HFF-Myc (cell line): ENCODE results near the gene SLFN11.
"Not testable (repeated sequence)": the region's sequence is repeated elsewhere in the genome, so short reads cannot be mapped to it uniquely, and the experiment has no call there.

ENCODE experiments used
- DNase-seq: peaks from one replicate; pipeline ENCODE4 v3.0.0-alpha.2; 2011; ENCODE audit warnings: low read depth; ENCODE audit errors: extremely low read depth
- H3K4me3 ChIP-seq: replicated peaks from 2 replicates; pipeline ENCODE4 v1.5.1; 2011; ENCODE audit warnings: low read depth, mild to moderate bottlenecking, control low read depth, low read length
- TF ChIP-seq, protein P1 (sequence below): IDR thresholded peaks from 2 replicates; pipeline ENCODE4 v1.5.1; 2012; ENCODE audit warnings: mild to moderate bottlenecking, low read depth, low read length, control low read depth; ENCODE audit errors: missing control alignments

The SLFN11 gene

GRCh38 chr17:35344262-35344661 is 29.2 kb downstream of the SLFN11 start:
- TF ChIP-seq, protein P1, sequence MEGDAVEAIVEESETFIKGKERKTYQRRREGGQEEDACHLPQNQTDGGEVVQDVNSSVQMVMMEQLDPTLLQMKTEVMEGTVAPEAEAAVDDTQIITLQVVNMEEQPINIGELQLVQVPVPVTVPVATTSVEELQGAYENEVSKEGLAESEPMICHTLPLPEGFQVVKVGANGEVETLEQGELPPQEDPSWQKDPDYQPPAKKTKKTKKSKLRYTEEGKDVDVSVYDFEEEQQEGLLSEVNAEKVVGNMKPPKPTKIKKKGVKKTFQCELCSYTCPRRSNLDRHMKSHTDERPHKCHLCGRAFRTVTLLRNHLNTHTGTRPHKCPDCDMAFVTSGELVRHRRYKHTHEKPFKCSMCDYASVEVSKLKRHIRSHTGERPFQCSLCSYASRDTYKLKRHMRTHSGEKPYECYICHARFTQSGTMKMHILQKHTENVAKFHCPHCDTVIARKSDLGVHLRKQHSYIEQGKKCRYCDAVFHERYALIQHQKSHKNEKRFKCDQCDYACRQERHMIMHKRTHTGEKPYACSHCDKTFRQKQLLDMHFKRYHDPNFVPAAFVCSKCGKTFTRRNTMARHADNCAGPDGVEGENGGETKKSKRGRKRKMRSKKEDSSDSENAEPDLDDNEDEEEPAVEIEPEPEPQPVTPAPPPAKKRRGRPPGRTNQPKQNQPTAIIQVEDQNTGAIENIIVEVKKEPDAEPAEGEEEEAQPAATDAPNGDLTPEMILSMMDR, result no peak
- H3K4me3 ChIP-seq, result no peak overlapping the region
- no peak for DNase-seq

DNA sequence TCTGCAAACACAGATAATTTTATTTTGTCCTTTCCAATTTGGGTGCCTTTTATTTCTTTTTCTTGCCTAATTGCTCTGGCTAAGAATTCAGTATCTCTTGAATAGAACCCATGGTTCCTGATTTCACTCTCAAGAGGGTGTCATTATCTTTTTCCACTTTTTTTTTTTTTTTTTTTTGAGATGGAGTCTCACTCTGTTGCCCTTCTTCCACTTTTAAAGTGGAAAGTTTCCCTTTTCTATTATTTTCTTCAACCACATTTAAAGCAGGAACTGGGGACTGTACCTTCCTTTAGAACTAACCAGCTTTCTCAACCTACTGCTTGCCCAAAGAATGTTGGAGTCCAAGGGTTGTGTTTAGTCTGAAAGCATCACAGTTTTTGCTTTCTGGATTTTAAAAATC is 31.1 kb downstream of the SLFN11 start:
- no peak for DNase-seq
- TF ChIP-seq, protein P1, result no peak
- H3K4me3 ChIP-seq, result no peak overlapping the region

GRCh38 chr17:35341411-35341992 is 31.9 kb downstream of the SLFN11 start:
- DNase-seq, result no peak
- no peak overlapping the region for H3K4me3 ChIP-seq
- TF ChIP-seq, protein P1, result no peak

DNA sequence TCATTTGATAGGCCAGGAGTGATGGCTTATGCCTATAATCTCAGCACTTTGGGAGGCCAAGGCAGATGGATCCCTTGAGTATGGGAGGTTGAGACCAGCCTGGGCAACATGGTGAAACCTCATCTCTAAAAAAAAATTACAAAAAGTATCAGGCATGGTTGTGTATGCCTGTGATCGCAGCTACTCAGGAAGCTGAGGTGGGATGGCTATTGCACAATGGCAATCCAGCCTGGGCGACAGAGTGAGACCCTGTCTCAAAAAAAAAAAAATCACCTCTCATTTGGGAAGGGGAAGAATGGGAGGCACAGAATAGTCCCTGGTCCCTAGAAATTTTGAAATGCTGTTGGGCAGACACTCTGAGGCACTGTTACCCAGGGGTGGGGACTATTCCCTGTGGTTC is 35.2 kb downstream of the SLFN11 start:
- TF ChIP-seq, protein P1, result no peak
- DNase-seq, result no peak

DNA sequence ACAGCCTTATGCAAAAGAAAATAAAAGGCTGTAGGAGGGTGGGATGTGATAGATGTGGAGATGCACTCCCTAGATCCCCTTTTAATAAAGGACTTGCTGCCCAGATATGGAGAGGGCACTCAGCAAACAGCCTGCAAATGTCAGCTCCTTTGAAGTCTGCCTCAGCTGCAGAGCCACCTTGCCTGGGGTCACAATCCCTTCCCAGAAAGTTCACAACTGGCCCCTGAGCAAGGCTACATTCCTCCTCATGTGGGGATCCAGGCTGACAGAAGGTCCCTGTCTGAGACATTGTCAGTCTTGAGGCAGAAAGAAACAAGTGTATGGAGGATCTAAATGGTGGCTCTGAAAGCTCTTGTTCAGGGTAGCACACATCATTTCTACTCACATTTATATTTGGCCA is 36.1 kb downstream of the SLFN11 start:
- H3K4me3 ChIP-seq, result no peak overlapping the region
- TF ChIP-seq, protein P1, result no peak
- DNase-seq, result no peak

More for the DNA sequence above, 35.2 kb downstream of the SLFN11 start:
- no peak overlapping the region for H3K4me3 ChIP-seq

DNA sequence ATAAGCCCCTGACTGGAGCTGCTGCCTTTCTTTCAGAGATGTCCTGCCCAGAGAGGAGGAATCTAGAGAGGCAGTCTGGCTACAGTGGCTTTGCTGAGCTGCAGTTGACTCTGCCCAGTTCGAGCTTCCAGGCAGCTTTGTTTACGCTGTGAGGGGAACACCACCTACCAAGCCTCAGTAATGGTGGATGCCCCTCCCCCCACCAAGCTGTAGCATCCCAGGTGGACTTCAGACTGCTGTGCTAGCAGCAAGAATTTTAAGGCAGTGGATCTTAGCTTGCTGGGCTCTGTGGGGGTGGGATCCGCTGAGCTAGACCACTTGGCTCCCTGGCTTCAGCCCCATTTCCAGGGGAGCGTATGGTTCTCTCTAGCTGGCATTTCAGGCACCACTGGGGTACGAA is 39.8 kb downstream of the SLFN11 start:
- not testable (repeated sequence) for DNase-seq, H3K4me3 ChIP-seq

- TF ChIP-seq, protein P1, result no peak
- DNase-seq, result no peak
- H3K4me3 ChIP-seq, result no peak overlapping the region
Observed at GRCh38 chr17:35322749-35323148, 50.7 kb downstream of the SLFN11 start.
